ENCODE results near the gene TAS2R39.

The TAS2R39 gene

GRCh38 chr7:143216686-143217085 is 33.5 kb downstream of the TAS2R39 start:
- no peak for DNase-seq

GRCh38 chr7:143217806-143218205 is 34.6 kb downstream of the TAS2R39 start:
- DNase-seq = no peak

GRCh38 chr7:143221286-143221685 is 38.1 kb downstream of the TAS2R39 start:
- DNase-seq = no peak

GRCh38 chr7:143221737-143222136 is 38.5 kb downstream of the TAS2R39 start, which contains the start of gene TAS2R40:
Gene TAS2R40, plus strand, starts transcription at chr7:143222037. Its CDS starts 42 bp downstream, at chr7:143222079.
- no peak for DNase-seq

GRCh38 chr7:143222782-143223181 is 39.6 kb downstream of the TAS2R39 start:
- no peak for DNase-seq

- DNase-seq = no peak
These were observed 40.6 kb downstream of the TAS2R39 start for GRCh38 chr7:143223784-143224183.

- no peak for DNase-seq
These were observed 41.8 kb downstream of the TAS2R39 start for GRCh38 chr7:143225047-143225446.

GRCh38 chr7:143227806-143228205 is 44.6 kb downstream of the TAS2R39 start:
- no peak for DNase-seq

GRCh38 chr7:143229054-143229790 is 46.0 kb downstream of the TAS2R39 start:
- no peak for DNase-seq

GRCh38 chr7:143230602-143231457 is 47.6 kb downstream of the TAS2R39 start:
- no peak for DNase-seq

All from RPMI8226 (cell line).